SU-DHL-6 (cell line): ENCODE data around the gene HS2ST1.
A peak's percentile ranks its signal among the peaks of the same experiment; 100 is the strongest.

Experiments used
- H2AFZ ChIP-seq: fragments of 200-600 bp; sonication (generic); 2 replicates; pipeline ENCODE4 v1.6.1; 2014; ENCODE audit warnings: low read depth, mild to moderate bottlenecking, moderate library complexity, mixed read lengths, antibody characterized with exemption, low read length; ENCODE audit not compliant: severe bottlenecking
- H3F3A ChIP-seq: fragments of 200-600 bp; shearing (Covaris generic); 2 replicates; pipeline ENCODE4 v1.6.0; 2016; ENCODE audit warnings: antibody characterized with exemption, mild to moderate bottlenecking; ENCODE audit not compliant: insufficient read depth
- H3K27ac ChIP-seq: fragments of 200-600 bp; sonication (generic); 2 replicates; pipeline ENCODE4 v1.5.1; 2016; ENCODE audit warnings: low read depth, mild to moderate bottlenecking, low read length, moderate library complexity, mixed read lengths
- H3K27me3 ChIP-seq: fragments of 200-600 bp; sonication (generic), shearing (Covaris generic); 2 replicates; pipeline ENCODE4 v1.6.0; 2014; ENCODE audit warnings: mild to moderate bottlenecking, low read length
- H3K36me3 ChIP-seq: fragments of 200-600 bp; sonication (generic); 2 replicates; pipeline ENCODE4 v1.6.1; 2014; ENCODE audit warnings: mild to moderate bottlenecking, low read length, mixed read lengths
- H3K4me2 ChIP-seq: fragments of 300-600, 200-600 bp; shearing (Covaris generic), sonication (generic); 2 replicates; pipeline ENCODE4 v1.6.0; 2014; ENCODE audit warnings: low read length, low read depth, mild to moderate bottlenecking; ENCODE audit not compliant: poor library complexity, severe bottlenecking
- H3K4me3 ChIP-seq: fragments of 200-600 bp; sonication (generic); 2 replicates; pipeline ENCODE4 v1.5.1; 2014; ENCODE audit warnings: antibody characterized with exemption, low read length, mild to moderate bottlenecking, mixed read lengths; ENCODE audit not compliant: insufficient read depth, poor library complexity, severe bottlenecking
- H3K79me2 ChIP-seq: fragments of 200-600 bp; sonication (generic); 2 replicates; pipeline ENCODE4 v1.6.1; 2014; ENCODE audit warnings: mild to moderate bottlenecking, low read length, moderate library complexity; ENCODE audit not compliant: insufficient read depth
- H3K9ac ChIP-seq: fragments of 200-600 bp; sonication (generic); 2 replicates; pipeline ENCODE4 v1.7.0; 2014; ENCODE audit warnings: mild to moderate bottlenecking, low read length
- H3K9me2 ChIP-seq: fragments of 200-600 bp; sonication (generic); replicated peaks from 2 replicates; pipeline ENCODE4 v1.6.1; 2014; ENCODE audit warnings: low read length; ENCODE audit not compliant: insufficient read depth
- H3K9me3 ChIP-seq: fragments of 200-600 bp; sonication (generic); 2 replicates; pipeline ENCODE4 v1.6.1; 2014; ENCODE audit warnings: low read length, mixed read lengths; ENCODE audit not compliant: insufficient read depth
- H4K20me1 ChIP-seq: fragments of 200-600 bp; sonication (generic); 2 replicates; pipeline ENCODE4 v1.6.1; 2014; ENCODE audit warnings: low read depth, mild to moderate bottlenecking, antibody characterized with exemption, low read length, moderate library complexity, mixed read lengths
- CTCF ChIP-seq: fragments of 200-600 bp; sonication (generic); IDR thresholded peaks from one replicate; pipeline ENCODE4 v1.5.1; 2017; ENCODE audit warnings: antibody characterized with exemption, mild to moderate bottlenecking, low read length, moderate library complexity; ENCODE audit not compliant: insufficient read depth, poor library complexity, severe bottlenecking
- EZH2phosphoT487 ChIP-seq: fragments of 200-600 bp; sonication (generic), shearing (Covaris generic); conservative IDR thresholded peaks from 2 replicates; pipeline ENCODE4 v1.6.1; 2018; ENCODE audit warnings: mild to moderate bottlenecking, antibody characterized with exemption, low read length, moderate library complexity, mixed read lengths

Gene HS2ST1

GRCh38 chr1:86905875-86906274, 8.6 kb upstream of the HS2ST1 start:
- 0 out of 2 replicates have a peak, but pooled peaks cover 3% of the 10 kb centered on the region for H3F3A ChIP-seq
- peaks cover 19% of the 10 kb centered on the region for H4K20me1 ChIP-seq
- H3K9me2 ChIP-seq, result no peaks in the 10 kb centered on the region
- H3K36me3 ChIP-seq, result peaks cover 32% of the 10 kb centered on the region
- no peak overlapping the region for H2AFZ ChIP-seq
- no peak overlapping the region for H3K4me2 ChIP-seq
- H3K27me3 ChIP-seq, result no peaks in the 10 kb centered on the region
- H3K27ac ChIP-seq, result no peak overlapping the region
- no peak overlapping the region for H3K9ac ChIP-seq
- TF ChIP-seq EZH2phosphoT487 (no peak), CTCF (no peak)
- H3K4me3 ChIP-seq, result no peak overlapping the region
- no peaks in the 10 kb centered on the region for H3K9me3 ChIP-seq
- H3K79me2 ChIP-seq, result peaks cover 98% of the 10 kb centered on the region

- peaks cover 24% of the 10 kb centered on the region for H4K20me1 ChIP-seq
- TF ChIP-seq EZH2phosphoT487 (no peak), CTCF (no peak)
- H2AFZ ChIP-seq, result no peak overlapping the region
- H3K4me2 ChIP-seq, result no peak overlapping the region
- H3K79me2 ChIP-seq, result peaks cover 98% of the 10 kb centered on the region
- H3F3A ChIP-seq, result 0 out of 2 replicates have a peak, but pooled peaks cover 3% of the 10 kb centered on the region
- no peak overlapping the region for H3K4me3 ChIP-seq
- H3K9me3 ChIP-seq, result no peaks in the 10 kb centered on the region
- H3K27ac ChIP-seq, result no peak overlapping the region
- no peaks in the 10 kb centered on the region for H3K9me2 ChIP-seq
- H3K36me3 ChIP-seq, result peaks cover 26% of the 10 kb centered on the region
- no peaks in the 10 kb centered on the region for H3K27me3 ChIP-seq
- no peak overlapping the region for H3K9ac ChIP-seq
Observed at GRCh38 chr1:86906419-86906818, 8.0 kb upstream of the HS2ST1 start.

- Histone ChIP-seq H3K4me3 (peak overlapping the region; percentile 84), H3K27ac (peak overlapping the region; percentile 86; the same call in 1 of the 2 replicates), H3K9me3 (no peaks in the 10 kb centered on the region), H4K20me1 (peaks cover 37% of the 10 kb centered on the region), H3K36me3 (peaks cover 8% of the 10 kb centered on the region), H3K79me2 (peaks cover 95% of the 10 kb centered on the region), H3K9ac (peak overlapping the region; percentile 71), H2AFZ (no peak overlapping the region), H3F3A (peaks cover 17% of the 10 kb centered on the region), H3K9me2 (no peaks in the 10 kb centered on the region), H3K27me3 (no peaks in the 10 kb centered on the region), H3K4me2 (peak overlapping the region; percentile 91)
- TF ChIP-seq EZH2phosphoT487 (no peak), CTCF (no peak)
Observed at GRCh38 chr1:86912281-86912900, 2.0 kb upstream of the HS2ST1 start.
